HG03025 (cell line): ENCODE measurements around the gene TLNRD1.

Experiments
- ATAC-seq: cut with Tn5 transposase; IDR thresholded peaks from one replicate; pipeline ENCODE4 v1.9.1; 2021; ENCODE audit warnings: mild to moderate bottlenecking, moderate library complexity; ENCODE audit not compliant: unreplicated experiment, low FRiP score

The TLNRD1 gene

GRCh38 chr15:81050805-81051204 lies 50.1 kb downstream of the TLNRD1 start:
- no peak for ATAC-seq

GRCh38 chr15:81052046-81052445 lies 51.3 kb downstream of the TLNRD1 start:
- no peak for ATAC-seq

GRCh38 chr15:81053621-81054020 lies 52.9 kb downstream of the TLNRD1 start:
- no peak for ATAC-seq

GRCh38 chr15:81054236-81054635 lies 53.5 kb downstream of the TLNRD1 start:
- no peak for ATAC-seq
